ENCODE results near the gene C5orf63.
"Not testable (repeated sequence)": the region's sequence is repeated elsewhere in the genome, so short reads cannot be mapped to it uniquely, and the experiment has no call there.

The C5orf63 gene

GRCh38 chr5:127076315-127077129 lies 3.2 kb upstream of the C5orf63 start:
- DNase-seq (ENCODE audit: low read depth in 2 of 2) = no peak

GRCh38 chr5:127074466-127074865 lies 1.2 kb upstream of the C5orf63 start:
- no peak for DNase-seq (ENCODE audit: low read depth in 2 of 2)

GRCh38 chr5:127070243-127070642 lies 3.1 kb downstream of the C5orf63 start:
- no peak for DNase-seq (ENCODE audit: low read depth in 2 of 2)

- no peak for DNase-seq (ENCODE audit: low read depth in 2 of 2)
These were observed 4.6 kb downstream of the C5orf63 start for GRCh38 chr5:127068493-127069214.

- DNase-seq (ENCODE audit: low read depth in 2 of 2) = no peak
These were observed 6.6 kb downstream of the C5orf63 start for GRCh38 chr5:127066721-127067120.

GRCh38 chr5:127064253-127064840 lies 9.0 kb downstream of the C5orf63 start:
- DNase-seq (ENCODE audit: low read depth in 2 of 2) = no peak

GRCh38 chr5:127063257-127063913 lies 9.9 kb downstream of the C5orf63 start:
- no peak for DNase-seq (ENCODE audit: low read depth in 2 of 2)

GRCh38 chr5:127061956-127062355 lies 11.3 kb downstream of the C5orf63 start:
- DNase-seq (ENCODE audit: low read depth in 2 of 2) = no peak

GRCh38 chr5:127061537-127061936 lies 11.8 kb downstream of the C5orf63 start:
- no peak for DNase-seq (ENCODE audit: low read depth in 2 of 2)

GRCh38 chr5:127060470-127060985 lies 12.8 kb downstream of the C5orf63 start:
- DNase-seq (ENCODE audit: low read depth in 2 of 2) = no peak

GRCh38 chr5:127056896-127057295 lies 16.4 kb downstream of the C5orf63 start:
- no peak for DNase-seq (ENCODE audit: low read depth in 2 of 2)

GRCh38 chr5:127055880-127056653 lies 17.2 kb downstream of the C5orf63 start:
- no peak for DNase-seq (ENCODE audit: low read depth in 2 of 2)

GRCh38 chr5:127053551-127053950 lies 19.8 kb downstream of the C5orf63 start:
- not testable (repeated sequence) for DNase-seq (ENCODE audit: low read depth in 2 of 2)

GRCh38 chr5:127053049-127053448 lies 20.3 kb downstream of the C5orf63 start:
- DNase-seq (ENCODE audit: low read depth in 2 of 2) = no peak

GRCh38 chr5:127051591-127051990 lies 21.7 kb downstream of the C5orf63 start:
- DNase-seq (ENCODE audit: low read depth in 2 of 2) = no peak

GRCh38 chr5:127046343-127047072 lies 26.8 kb downstream of the C5orf63 start:
- DNase-seq (ENCODE audit: low read depth in 2 of 2) = no peak

GRCh38 chr5:127042593-127042992 lies 30.7 kb downstream of the C5orf63 start:
- no peak for DNase-seq (ENCODE audit: low read depth in 2 of 2)

GRCh38 chr5:127041571-127041970 lies 31.7 kb downstream of the C5orf63 start:
- no peak for DNase-seq (ENCODE audit: low read depth in 2 of 2)

- DNase-seq (ENCODE audit: low read depth in 2 of 2) = no peak
These were observed 32.3 kb downstream of the C5orf63 start for GRCh38 chr5:127040796-127041520.

GRCh38 chr5:127038550-127038949 lies 34.8 kb downstream of the C5orf63 start:
- no peak for DNase-seq (ENCODE audit: low read depth in 2 of 2)
